B cell (primary cell): ENCODE measurements around the gene PIWIL4. TPM values are rescaled to one million over a fixed set of nuclear protein-coding genes. Genes with fewer than 3 reads are reported as not detected.

Source experiments
- ATAC-seq: fragments of 200-7000 bp; cut with Tn5 transposase; one replicate; pipeline ENCODE4 v1.10.0; 2021; ENCODE audit warnings: low read depth, mild to moderate bottlenecking, moderate number of reproducible peaks, moderate library complexity
- CTCF ChIA-PET: fragments of 350-600 bp; sonication (Branson Sonifier 250); formaldehyde crosslinking; loops from one replicate; lab custom pipeline; 2021; ENCODE audit warnings: antibody characterized with exemption, inconsistent platforms; lab: Charles Lee
- POLR2A ChIA-PET: fragments of 350-600 bp; sonication (Branson Sonifier 250); formaldehyde crosslinking; loops from one replicate; lab custom pipeline; 2021; ENCODE audit warnings: antibody characterized with exemption; lab: Charles Lee
- DNase-seq: peaks from one replicate; pipeline ENCODE4 v3.0.0; 2013
- H2AFZ ChIP-seq: 2 replicates; pipeline ENCODE4 v1.6.1; 2012; ENCODE audit warnings: mild to moderate bottlenecking, low read depth, low read length; ENCODE audit not compliant: insufficient read depth, poor library complexity, severe bottlenecking
- H3K27ac ChIP-seq, 2 donors: 1 replicate in 1 of 2; 2 replicates in 1 of 2; pipeline ENCODE4 v1.5.1; 2012 to 2013; ENCODE audit warnings: low read length in 2 of 2, mild to moderate bottlenecking in 2 of 2, moderate library complexity in 1 of 2
- H3K27me3 ChIP-seq, 4 experiments: fragments of 200-600 bp in 1 of 4; sonication (generic) in 1 of 4; replicated peaks in 1 of 4; 1 replicate in 2 of 4; 2 replicates in 2 of 4; pipeline versions ENCODE4 v1.6.1 to v1.7.0; 2013 to 2016; ENCODE audit warnings: low read length in 3 of 4, mild to moderate bottlenecking in 2 of 4, mixed read lengths in 1 of 4, moderate library complexity in 1 of 4; ENCODE audit not compliant: insufficient read depth in 4 of 4, control insufficient read depth in 3 of 4; ENCODE audit errors: control extremely low read depth in 1 of 4
- H3K36me3 ChIP-seq, 2 experiments: replicated peaks in 1 of 2; 1 replicate in 1 of 2; 2 replicates in 1 of 2; pipeline versions ENCODE4 v1.6.1 to v1.7.1; 2013; ENCODE audit warnings: low read length in 1 of 2; ENCODE audit not compliant: insufficient read depth in 2 of 2, control insufficient read depth in 1 of 2; ENCODE audit errors: control extremely low read depth in 1 of 2, extremely low read depth in 1 of 2
- H3K4me1 ChIP-seq, 2 donors: fragments of 200-600 bp in 1 of 2; sonication (generic) in 1 of 2; 1 replicate in 1 of 2; 2 replicates in 1 of 2; pipeline versions ENCODE4 v1.5.1 to v1.6.1; 2013 to 2017; ENCODE audit warnings: low read length in 2 of 2; ENCODE audit not compliant: control insufficient read depth in 2 of 2, insufficient read depth in 2 of 2
- H3K4me2 ChIP-seq: replicated peaks from 2 replicates; pipeline ENCODE3; 2012; ENCODE audit warnings: mild to moderate bottlenecking, low read depth, low read length; ENCODE audit not compliant: poor library complexity, severe bottlenecking
- H3K4me3 ChIP-seq, 5 experiments: fragments of 200-600 bp in 1 of 5; sonication (generic) in 1 of 5; 1 replicate in 3 of 5; 2 replicates in 2 of 5; pipeline versions ENCODE4 v1.5.1 to v1.7.0; 2011 to 2016; ENCODE audit warnings: low read length in 4 of 5, mild to moderate bottlenecking in 4 of 5, low read depth in 2 of 5, control low read depth in 1 of 5, moderate library complexity in 1 of 5; ENCODE audit not compliant: insufficient read depth in 1 of 5; ENCODE audit errors: control extremely low read depth in 1 of 5, extremely low read depth in 1 of 5
- H3K79me2 ChIP-seq: fragments of 200-600 bp; sonication (generic); one replicate; pipeline ENCODE4 v1.6.0; 2016; ENCODE audit warnings: low read length; ENCODE audit not compliant: control insufficient read depth, insufficient read depth
- H3K9ac ChIP-seq: fragments of 200-600 bp; sonication (generic); 2 replicates; pipeline ENCODE4 v1.6.1; 2017; ENCODE audit warnings: mild to moderate bottlenecking, low read length, moderate library complexity
- H3K9me3 ChIP-seq, 3 donors: one replicate each; pipeline versions ENCODE4 v1.6.1 to v1.7.1; 2013; ENCODE audit warnings: low read length in 2 of 3; ENCODE audit not compliant: control insufficient read depth in 2 of 3, insufficient read depth in 1 of 3; ENCODE audit errors: control extremely low read depth in 1 of 3
- H4K20me1 ChIP-seq: 2 replicates; pipeline ENCODE4 v1.6.0; 2012; ENCODE audit warnings: mild to moderate bottlenecking, low read length; ENCODE audit not compliant: insufficient read depth, control insufficient read depth, poor library complexity, severe bottlenecking
- H3K27ac Mint-ChIP-seq: one replicate; pipeline ENCODE4 v1.8.0; 2021; ENCODE audit warnings: mixed read lengths
- H3K27me3 Mint-ChIP-seq: one replicate; pipeline ENCODE4 v1.8.0; 2021; ENCODE audit warnings: mixed read lengths
- H3K4me1 Mint-ChIP-seq: one replicate; pipeline ENCODE4 v1.8.0; 2021; ENCODE audit warnings: mixed read lengths
- H3K4me3 Mint-ChIP-seq: one replicate; pipeline ENCODE4 v1.8.0; 2021; ENCODE audit warnings: mixed read lengths
- H3K9me3 Mint-ChIP-seq: one replicate; pipeline ENCODE4 v1.8.0; 2022; ENCODE audit warnings: mixed read lengths; ENCODE audit not compliant: insufficient read depth
- CTCF ChIP-seq: fragments of 200-600 bp; IDR thresholded peaks from one replicate; pipeline ENCODE4 v1.8.0; 2022; ENCODE audit warnings: antibody characterized with exemption, mild to moderate bottlenecking
- EZH2 ChIP-seq: IDR thresholded peaks from 2 replicates; pipeline ENCODE4 v1.6.1; 2012; ENCODE audit warnings: borderline replicate concordance, low read depth, mild to moderate bottlenecking, moderate library complexity, low read length; ENCODE audit not compliant: insufficient read depth, poor library complexity, severe bottlenecking
- WGBS: methylation state at CpG from one replicate; pipeline ENCODE4 v1.1.5; 2013; ENCODE audit warnings: missing lambda C conversion rate; ENCODE audit not compliant: insufficient coverage; 5-methylcytosine and 5-hydroxymethylcytosine counted together
- intact Hi-C: fragments of 100-400 bp; cut with micrococcal nuclease; formaldehyde crosslinking; loops from one replicate; pipeline ENCODE4 v1.10.0; 2022
- polyA plus RNA-seq: library from polyadenylated mRNA; depleted of rRNA; stranded (reverse); fragments of >200 nt; gene quantifications from 2 replicates; pipeline ENCODE4 v1.2.3, GENCODE V29; 2012
- total RNA-seq, 2 donors: library from RNA; stranded (reverse); fragments of 120-200 nt in 1 of 2; gene quantifications; 1 replicate in 1 of 2; 2 replicates in 1 of 2; pipeline versions ENCODE4 v1.2.3 to v1.2.4, GENCODE V29; 2013 to 2022

Gene PIWIL4
- total and polyA plus RNA-seq, 2 donors (not counting 1 experiment from before 2014, with no cell fraction given): 0.67 to 1.4 TPM

DNA sequence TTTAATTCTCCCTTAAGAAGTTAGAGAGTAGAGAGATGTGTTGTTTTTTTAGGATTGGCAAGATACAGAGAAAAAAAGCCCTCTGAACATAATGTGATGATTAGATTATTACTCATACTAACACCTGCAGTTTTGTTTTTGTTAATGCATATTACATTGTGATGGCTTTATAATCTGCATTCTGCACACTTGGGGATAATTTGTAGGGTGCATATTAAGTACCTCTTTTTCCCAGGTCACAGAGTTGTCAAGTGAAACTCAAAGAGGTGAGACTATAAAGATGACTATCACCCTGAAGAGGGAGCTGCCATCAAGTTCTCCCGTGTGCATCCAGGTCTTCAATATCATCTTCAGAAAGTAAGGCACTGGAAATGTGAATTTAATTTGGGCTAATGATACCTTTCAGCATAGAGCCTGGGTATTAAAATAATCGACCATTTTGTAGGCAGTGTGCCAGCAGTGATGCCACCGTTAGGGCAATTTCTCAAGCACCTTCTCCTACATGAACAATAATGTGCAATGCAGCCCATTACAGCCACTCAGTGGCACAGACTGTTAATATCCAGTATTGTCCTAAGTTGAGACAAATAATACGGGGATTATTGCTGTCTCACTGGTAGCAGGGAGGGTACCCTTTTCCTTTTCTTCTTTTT, 16.2 kb downstream of the PIWIL4 start:
- POLR2A ChIA-PET: no interaction called here
- CTCF ChIA-PET: no interaction called here
- no peak overlapping the region for H3K27ac Mint-ChIP-seq
- H3K4me1 Mint-ChIP-seq: peaks cover 7% of the 10 kb centered on the region
- no peak for ATAC-seq
- H3K9me3 ChIP-seq: no peaks in the 10 kb centered on the region
- no peak overlapping the region for H3K4me3 ChIP-seq
- no peaks in the 10 kb centered on the region for H3K27me3 Mint-ChIP-seq
- H3K79me2 ChIP-seq: no peaks in the 10 kb centered on the region
- H2AFZ ChIP-seq: no peak overlapping the region
- DNase-seq: no peak
- intact Hi-C loops: no loop called here
- H4K20me1 ChIP-seq: no peaks in the 10 kb centered on the region
- no peaks in the 10 kb centered on the region for H3K4me1 ChIP-seq
- H3K9ac ChIP-seq: no peak overlapping the region
- H3K36me3 ChIP-seq: no peaks in the 10 kb centered on the region
- TF ChIP-seq CTCF: no peak
- TF ChIP-seq EZH2: no peak
- no peak overlapping the region for H3K4me3 Mint-ChIP-seq
- WGBS: 100% methylated on average over 2 of the region's 4 CpGs
- H3K4me2 ChIP-seq: no peak overlapping the region
- no peak overlapping the region for H3K27ac ChIP-seq
- no peaks in the 10 kb centered on the region for H3K27me3 ChIP-seq
- no peaks in the 10 kb centered on the region for H3K9me3 Mint-ChIP-seq

DNA sequence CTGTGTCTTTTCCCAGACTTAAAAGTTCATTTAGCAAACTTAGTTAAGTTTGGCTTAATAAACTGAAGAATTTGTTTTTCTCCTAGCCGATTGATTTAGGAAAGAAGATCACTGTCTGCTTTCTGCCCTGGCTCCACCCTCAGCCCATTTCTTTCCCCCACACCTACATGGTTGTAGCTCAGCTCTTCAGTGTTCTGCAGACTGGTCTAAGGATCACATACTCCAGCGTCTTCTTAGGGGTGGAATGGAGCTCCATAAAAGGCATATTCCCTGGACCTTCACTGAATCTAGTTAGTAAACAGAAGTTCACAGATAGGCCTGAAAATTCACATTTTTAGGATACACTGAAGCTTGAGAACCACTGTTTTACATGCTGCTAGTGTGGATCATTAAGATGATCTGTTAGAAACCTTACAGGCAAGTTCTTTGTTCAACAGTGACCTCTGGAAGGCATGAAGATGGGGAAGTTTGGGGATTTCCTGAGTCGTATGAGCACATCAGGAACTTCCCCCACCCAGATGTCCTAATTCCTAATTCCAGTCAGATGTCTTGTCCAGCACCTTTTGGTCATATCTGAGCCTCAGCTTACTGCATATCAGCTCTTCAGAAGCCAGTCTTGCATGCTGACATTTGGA, 16.8 kb downstream of the PIWIL4 start:
- no peaks in the 10 kb centered on the region for H3K27me3 ChIP-seq
- Mint-ChIP-seq H3K4me1 (peaks cover 7% of the 10 kb centered on the region), H3K27ac (no peak overlapping the region), H3K9me3 (no peaks in the 10 kb centered on the region), H3K27me3 (no peaks in the 10 kb centered on the region), H3K4me3 (no peak overlapping the region)
- H3K4me2 ChIP-seq: no peak overlapping the region
- no peaks in the 10 kb centered on the region for H3K36me3 ChIP-seq
- DNase-seq (no peak), ATAC-seq (no peak)
- CTCF ChIA-PET: no interaction called here
- no peak for TF ChIP-seq CTCF
- H3K4me3 ChIP-seq: no peak overlapping the region
- no peak overlapping the region for H2AFZ ChIP-seq
- H3K4me1 ChIP-seq: no peaks in the 10 kb centered on the region
- intact Hi-C loops: no loop called here
- WGBS: no CpG with 5 or more reads among the region's 3 CpGs
- H3K79me2 ChIP-seq: no peaks in the 10 kb centered on the region
- H3K9me3 ChIP-seq: no peaks in the 10 kb centered on the region
- no peak overlapping the region for H3K9ac ChIP-seq
- no peak overlapping the region for H3K27ac ChIP-seq
- no peaks in the 10 kb centered on the region for H4K20me1 ChIP-seq
- POLR2A ChIA-PET: no interaction called here
